Chondrocyte (in vitro differentiated cells): ENCODE results near the gene SYNE3. TPM values are rescaled to one million over a fixed set of nuclear protein-coding genes. Genes with fewer than 3 reads are reported as not detected.

Source experiments
- DNase-seq: peaks from one replicate; pipeline ENCODE4 v3.0.0; 2021; ENCODE audit warnings: mixed read lengths, low spot score
- H3K27ac Mint-ChIP-seq: one replicate; pipeline ENCODE4 v1.8.0; 2021; ENCODE audit warnings: mild to moderate bottlenecking, moderate library complexity, mixed read lengths; ENCODE audit not compliant: unreplicated experiment
- H3K27me3 Mint-ChIP-seq: 2 replicates; pipeline ENCODE4 v1.8.0; 2021; ENCODE audit warnings: low read depth, mixed read lengths
- H3K36me3 Mint-ChIP-seq: 2 replicates; pipeline ENCODE4 v1.8.0; 2021; ENCODE audit warnings: low read depth, mixed read lengths
- H3K4me1 Mint-ChIP-seq: 2 replicates; pipeline ENCODE4 v1.8.0; 2021; ENCODE audit warnings: low read depth, mild to moderate bottlenecking, mixed read lengths
- H3K4me3 Mint-ChIP-seq: one replicate; pipeline ENCODE4 v1.8.0; 2021; ENCODE audit warnings: mild to moderate bottlenecking, moderate library complexity, mixed read lengths; ENCODE audit not compliant: unreplicated experiment
- H3K9me3 Mint-ChIP-seq: 2 replicates; pipeline ENCODE4 v1.8.0; 2021; ENCODE audit warnings: low read depth, mixed read lengths
- CTCF ChIP-seq: fragments of 200-600 bp; sonication (generic); IDR thresholded peaks from 2 replicates; pipeline ENCODE4 v1.5.0; 2021; ENCODE audit warnings: antibody characterized with exemption, mild to moderate bottlenecking, moderate library complexity
- total RNA-seq: library from RNA; stranded (reverse); gene quantifications from 3 replicates; pipeline ENCODE4 v1.2.1, GENCODE V29; 2021

Gene SYNE3
- total RNA-seq, 1 donor from 2014 or later = 22.3 TPM

GRCh38 chr14:95495538-95496025, 20.9 kb downstream of the SYNE3 start:
- TF ChIP-seq CTCF = no peak
- Mint-ChIP-seq H3K27me3 (no peaks in the 10 kb centered on the region), H3K4me1 (peaks cover 36% of the 10 kb centered on the region), H3K9me3 (peaks cover 6% of the 10 kb centered on the region), H3K27ac (no peak overlapping the region), H3K4me3 (no peak overlapping the region), H3K36me3 (no peaks in the 10 kb centered on the region)
- DNase-seq = no peak

DNA sequence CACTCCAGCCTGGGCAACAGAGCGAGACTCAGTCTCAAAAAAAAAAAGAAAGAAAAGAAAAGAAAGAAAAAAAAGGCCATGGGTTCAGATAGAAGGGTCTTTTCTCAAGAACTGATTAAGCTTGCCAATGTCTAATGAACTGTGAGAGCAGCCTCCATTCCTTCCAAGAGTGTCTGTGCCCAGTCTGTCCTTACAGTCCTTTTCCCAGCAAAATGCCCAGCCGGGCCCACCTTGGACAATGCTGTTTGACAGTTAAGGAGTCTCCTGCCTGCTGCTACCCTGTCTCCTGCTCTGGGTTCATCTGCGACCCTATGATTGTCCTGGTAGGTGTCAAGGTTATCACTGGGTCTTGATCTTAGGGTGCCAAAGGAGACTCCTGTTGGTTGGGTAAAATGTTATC, 21.4 kb downstream of the SYNE3 start:
- H3K27ac Mint-ChIP-seq = no peak overlapping the region
- no peaks in the 10 kb centered on the region for H3K36me3 Mint-ChIP-seq

DNA sequence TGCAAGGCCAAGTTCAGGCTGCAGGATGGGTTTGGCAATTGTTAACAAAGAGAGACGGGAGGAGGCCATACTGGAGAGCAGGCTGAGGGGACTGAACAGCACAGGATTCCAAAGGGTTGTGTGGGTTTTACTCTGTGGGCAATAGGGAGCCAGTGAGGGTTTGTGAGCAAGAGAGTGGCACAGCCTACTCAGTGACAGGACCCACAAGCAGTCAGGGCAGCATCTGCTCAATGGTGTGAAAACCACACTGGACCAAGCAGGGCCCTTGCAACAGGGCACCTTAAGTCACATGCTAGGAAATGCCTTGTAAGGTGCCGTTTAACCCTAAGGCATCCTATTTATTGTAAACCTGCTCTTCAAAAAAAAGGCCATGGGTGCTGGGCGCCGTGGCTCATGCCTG, 22.0 kb downstream of the SYNE3 start:
- Mint-ChIP-seq H3K9me3 (peaks cover 6% of the 10 kb centered on the region), H3K4me1 (peaks cover 38% of the 10 kb centered on the region), H3K4me3 (no peak overlapping the region), H3K36me3 (no peaks in the 10 kb centered on the region), H3K27ac (no peak overlapping the region), H3K27me3 (no peaks in the 10 kb centered on the region)
- TF ChIP-seq CTCF = no peak
- DNase-seq = no peak

More for the DNA sequence above, 21.4 kb downstream of the SYNE3 start:
- TF ChIP-seq CTCF = no peak
- no peak overlapping the region for H3K4me3 Mint-ChIP-seq
- DNase-seq = no peak
- H3K27me3 Mint-ChIP-seq = no peaks in the 10 kb centered on the region
- peaks cover 6% of the 10 kb centered on the region for H3K9me3 Mint-ChIP-seq
- peaks cover 34% of the 10 kb centered on the region for H3K4me1 Mint-ChIP-seq

GRCh38 chr14:95493976-95494375, 22.5 kb downstream of the SYNE3 start:
- no peak for DNase-seq
- Mint-ChIP-seq H3K27ac (no peak overlapping the region), H3K4me1 (peaks cover 43% of the 10 kb centered on the region), H3K4me3 (no peak overlapping the region), H3K36me3 (no peaks in the 10 kb centered on the region), H3K27me3 (no peaks in the 10 kb centered on the region), H3K9me3 (peaks cover 6% of the 10 kb centered on the region)
- no peak for TF ChIP-seq CTCF

GRCh38 chr14:95493503-95493902, 22.9 kb downstream of the SYNE3 start:
- no peaks in the 10 kb centered on the region for H3K36me3 Mint-ChIP-seq
- TF ChIP-seq CTCF = no peak
- peaks cover 6% of the 10 kb centered on the region for H3K9me3 Mint-ChIP-seq
- DNase-seq = no peak
- peaks cover 42% of the 10 kb centered on the region for H3K4me1 Mint-ChIP-seq
- H3K4me3 Mint-ChIP-seq = no peak overlapping the region
- H3K27ac Mint-ChIP-seq = no peak overlapping the region
- H3K27me3 Mint-ChIP-seq = no peaks in the 10 kb centered on the region
